ENCODE data around the gene ABHD2.

Gene ABHD2

GRCh38 chr15:89096664-89097063, 8.4 kb downstream of the ABHD2 start:
- DNase-seq: no peak

- no peak for DNase-seq
Measured at GRCh38 chr15:89097313-89097712, 9.1 kb downstream of the ABHD2 start.

DNA sequence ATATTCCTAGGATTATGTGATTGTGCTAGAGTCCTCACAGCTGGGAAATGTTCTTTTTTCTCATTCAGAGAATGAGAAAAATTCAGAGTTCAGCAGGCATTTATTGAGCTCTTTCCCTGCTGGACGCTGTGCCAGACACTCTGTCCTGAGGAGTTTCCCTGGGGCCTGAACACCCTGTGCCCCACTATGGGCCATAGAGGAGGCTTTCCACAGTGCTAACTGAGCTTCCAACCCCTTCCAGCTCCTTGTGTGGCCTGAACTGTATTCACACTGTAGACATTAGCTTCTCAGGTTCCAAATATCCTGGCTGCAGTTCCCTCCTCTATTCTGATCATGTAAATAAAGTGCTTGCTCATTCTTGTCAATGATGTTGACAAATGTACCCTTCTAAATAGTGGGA, 10.0 kb downstream of the ABHD2 start:
- DNase-seq: no peak

DNA sequence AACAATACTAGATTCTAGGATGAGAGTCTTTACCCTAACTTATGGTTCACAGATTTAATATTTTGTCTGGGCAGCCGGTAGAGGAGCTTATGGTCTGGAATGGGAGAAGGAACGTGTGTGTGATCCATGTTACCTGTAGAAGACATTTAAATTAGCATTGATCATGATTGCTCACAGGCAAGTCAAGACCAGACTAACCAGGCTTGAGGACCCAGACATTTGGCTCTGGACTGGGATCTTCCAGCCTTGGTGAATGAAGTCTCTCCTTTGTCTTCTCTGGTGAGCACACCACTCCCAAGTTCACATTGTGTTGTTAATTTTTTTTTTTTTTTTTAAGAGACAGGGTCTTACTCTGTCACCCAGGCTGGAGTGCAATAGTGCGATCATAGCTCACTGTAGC, 11.7 kb downstream of the ABHD2 start:
- DNase-seq: no peak

- no peak for DNase-seq
Measured at GRCh38 chr15:89101302-89102193, 13.3 kb downstream of the ABHD2 start.

DNA sequence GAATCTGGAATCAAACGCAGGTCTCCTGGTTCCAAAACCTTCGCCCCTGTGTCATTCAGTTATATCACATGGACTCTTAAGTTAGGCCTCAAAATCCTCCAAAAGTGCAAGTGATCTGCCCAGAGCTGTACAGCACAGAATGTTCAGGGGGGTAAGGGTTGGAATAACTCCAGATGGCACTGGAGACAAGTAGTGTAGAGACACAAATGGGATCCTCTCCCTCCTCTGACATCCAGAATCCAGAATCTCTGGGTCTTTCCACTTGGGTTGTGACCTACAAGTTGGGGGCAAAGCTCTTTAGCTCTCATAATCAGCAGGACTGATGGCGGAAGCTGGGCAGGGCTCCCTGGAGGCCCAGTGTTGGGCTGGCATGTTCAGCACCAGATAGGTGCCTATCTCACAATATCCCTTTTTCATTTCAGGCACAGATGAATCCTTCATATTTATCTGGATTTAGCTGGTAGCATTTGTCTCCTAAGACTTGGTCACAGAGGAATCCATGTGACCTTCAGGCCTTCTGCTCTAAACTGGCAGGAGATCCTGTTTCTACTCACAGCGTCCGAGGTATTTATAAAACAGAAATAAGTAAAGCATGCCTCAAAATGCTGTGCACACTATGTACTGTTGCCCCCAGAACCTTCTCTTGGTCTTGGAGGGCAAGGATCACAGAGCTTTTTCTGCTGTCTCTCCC, 15.4 kb downstream of the ABHD2 start:
- DNase-seq: no peak

- DNase-seq: no peak
Measured at GRCh38 chr15:89104172-89104564, 15.9 kb downstream of the ABHD2 start.

DNA sequence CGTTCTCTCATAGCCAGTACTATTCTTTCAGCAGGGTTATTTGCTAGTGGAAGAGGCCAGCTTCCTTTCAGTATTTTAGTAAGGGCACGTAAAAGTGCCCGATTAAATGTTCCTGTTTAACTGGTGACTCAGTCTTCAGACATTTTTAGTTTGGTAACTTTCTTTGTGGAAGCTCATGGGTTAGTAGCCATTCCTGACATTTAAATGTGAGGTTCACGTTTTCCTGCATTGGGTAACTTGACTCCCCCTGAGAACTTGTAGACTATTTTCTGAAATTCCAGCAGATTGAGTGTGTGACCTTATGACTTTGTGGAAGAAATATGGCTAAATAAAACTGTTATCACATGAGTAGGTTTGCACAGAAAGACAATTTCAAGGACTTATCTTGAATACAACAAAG, 16.9 kb downstream of the ABHD2 start:
- DNase-seq: no peak

DNA sequence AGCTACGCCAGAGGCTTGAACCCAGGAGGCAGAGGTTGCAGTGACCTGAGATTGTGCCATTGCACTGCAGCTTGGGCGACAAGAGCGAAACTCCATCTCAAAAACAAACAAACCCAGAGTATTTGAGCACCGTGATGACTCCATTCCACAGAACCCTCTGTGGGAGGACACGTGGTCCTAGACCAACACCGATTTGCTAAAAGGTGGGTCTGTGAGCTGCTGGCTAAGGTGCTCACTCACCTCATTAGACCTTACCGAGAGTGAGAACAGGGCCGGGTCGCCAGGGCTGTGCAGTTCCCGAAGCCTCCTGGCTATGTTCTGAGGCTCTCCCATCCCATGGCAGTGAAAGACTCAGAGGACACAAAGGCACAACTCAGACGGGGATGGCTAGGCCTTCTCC, 17.9 kb downstream of the ABHD2 start:
- DNase-seq: no peak

- no peak for DNase-seq
Measured at GRCh38 chr15:89107984-89108383, 19.7 kb downstream of the ABHD2 start.

DNA sequence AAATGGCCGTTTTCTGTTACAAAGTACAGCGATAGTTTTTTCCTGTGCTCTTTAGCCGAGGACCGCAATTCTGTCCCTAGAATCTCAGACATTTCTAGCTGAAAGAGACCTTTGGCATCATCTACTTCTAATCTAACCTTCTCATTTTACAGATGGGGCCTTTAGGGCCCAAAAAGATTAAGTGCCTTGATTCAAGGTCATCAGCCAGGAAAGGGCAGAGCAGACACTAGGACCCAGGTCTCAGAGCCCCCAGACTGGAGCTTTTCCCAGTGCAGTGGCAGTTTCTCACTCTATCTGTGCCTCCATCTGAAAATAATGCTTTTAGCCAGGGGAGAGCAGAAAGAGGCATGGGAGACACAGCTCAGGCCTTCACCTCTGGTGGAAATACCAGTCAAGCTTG, 20.6 kb downstream of the ABHD2 start:
- DNase-seq: no peak

DNA sequence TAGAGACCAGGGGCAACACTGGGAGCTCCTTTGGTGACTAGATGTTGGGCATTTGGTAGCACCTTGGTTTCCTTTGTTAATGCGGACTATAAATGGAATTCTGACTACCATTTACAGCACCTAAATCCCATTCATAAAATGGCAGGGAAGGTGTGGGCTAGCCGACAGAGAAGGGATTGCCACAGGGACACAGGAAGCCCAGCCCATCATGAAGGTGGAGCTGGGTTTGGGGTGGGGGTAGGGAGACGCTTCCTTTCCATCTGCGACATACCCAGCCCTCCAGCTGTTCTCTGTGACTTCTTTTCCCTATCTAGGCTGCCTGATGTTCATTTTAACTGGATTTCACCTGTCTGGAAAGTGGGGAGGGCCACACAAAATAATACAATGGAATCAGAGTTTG, 21.0 kb downstream of the ABHD2 start:
- DNase-seq: no peak

- no peak for DNase-seq
Measured at GRCh38 chr15:89110060-89110459, 21.8 kb downstream of the ABHD2 start.

DNA sequence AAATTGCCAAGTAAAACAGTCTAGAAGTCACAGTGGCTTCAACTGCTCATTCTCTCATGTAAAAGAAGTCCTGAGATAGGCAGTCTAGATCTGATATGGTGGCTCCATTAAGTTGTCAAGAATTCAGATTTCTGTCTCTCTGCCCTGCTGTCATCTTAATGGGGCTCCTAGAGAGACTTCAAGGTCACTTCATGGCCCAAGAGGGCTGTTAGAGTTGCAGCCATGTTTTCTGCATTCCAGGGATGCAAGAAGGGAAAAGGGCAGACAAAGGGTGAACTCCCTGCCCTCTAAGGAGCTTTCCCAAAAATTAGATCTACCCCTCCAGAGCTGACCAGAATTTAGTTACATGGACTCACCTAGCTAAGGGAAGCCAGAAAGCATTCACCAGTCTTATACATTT, 23.1 kb downstream of the ABHD2 start:
- DNase-seq: no peak

- DNase-seq: no peak
Measured at GRCh38 chr15:89111961-89112340, 23.7 kb downstream of the ABHD2 start.

DNA sequence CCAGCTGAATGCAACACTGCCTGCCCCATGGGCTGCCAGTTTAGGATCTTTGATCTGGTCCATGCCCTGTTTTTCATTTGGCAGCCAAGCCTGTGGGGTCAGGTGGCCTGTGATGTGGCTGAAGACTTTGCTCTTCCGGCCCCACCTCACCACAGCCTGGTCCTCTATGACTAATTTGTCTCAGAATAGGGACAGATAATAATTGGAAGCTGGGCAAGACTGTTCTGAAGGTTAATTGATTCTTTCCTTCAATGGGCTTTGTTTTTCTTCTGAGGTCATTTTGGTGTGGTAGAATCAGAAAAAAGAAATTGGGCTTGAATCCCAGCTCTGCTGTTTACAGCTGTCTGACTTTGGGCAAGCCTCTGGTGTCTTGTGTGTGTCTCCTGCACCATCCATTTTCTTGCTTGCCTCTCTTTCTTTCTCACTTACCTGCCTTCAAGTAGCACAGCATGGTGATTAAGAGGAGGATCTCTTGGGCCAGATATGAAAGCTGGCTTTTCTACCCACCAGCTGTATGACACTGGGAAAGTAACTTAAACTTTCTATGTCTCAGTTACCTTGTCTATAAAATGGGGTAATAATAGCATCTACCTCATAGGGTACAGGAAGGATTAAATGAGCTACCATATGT, 24.2 kb downstream of the ABHD2 start:
- DNase-seq: no peak

GRCh38 chr15:89113296-89114024, 25.2 kb downstream of the ABHD2 start:
- no peak for DNase-seq

DNA sequence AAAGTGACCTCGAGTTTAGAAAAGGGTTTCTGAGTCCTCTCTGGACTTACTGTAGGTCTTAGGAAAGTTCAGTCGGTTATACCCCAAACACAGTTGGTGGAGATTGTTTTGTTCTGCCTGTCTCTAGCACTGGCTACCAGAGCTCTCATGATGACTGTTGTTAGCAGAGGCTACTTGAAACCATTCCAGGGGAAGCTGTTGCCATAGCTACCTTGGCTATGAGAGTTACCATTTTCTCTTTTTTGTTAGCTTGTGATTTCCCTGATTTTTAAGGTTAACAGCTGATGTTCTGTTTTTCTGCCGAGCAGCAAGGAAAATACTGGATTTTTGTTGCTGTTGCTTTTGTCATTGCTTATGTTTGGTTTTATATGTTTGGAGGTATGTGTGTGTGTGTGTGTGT, 26.7 kb downstream of the ABHD2 start:
- no peak for DNase-seq

- DNase-seq: no peak
Measured at GRCh38 chr15:89115547-89115946, 27.3 kb downstream of the ABHD2 start.

- no peak for DNase-seq
Measured at GRCh38 chr15:89116404-89116803, 28.1 kb downstream of the ABHD2 start.

- DNase-seq: no peak
Measured at GRCh38 chr15:89117790-89118189, 29.5 kb downstream of the ABHD2 start.

- no peak for DNase-seq
Measured at GRCh38 chr15:89118481-89118989, 30.3 kb downstream of the ABHD2 start.

Data from right kidney (tissue), 1 donor.